DMS53 treated with DMSO at 0.1 percent for 48 hours (cell line): ENCODE measurements around the gene ZNF892.
"Not testable (repeated sequence)": the region's sequence is repeated elsewhere in the genome, so short reads cannot be mapped to it uniquely, and the experiment has no call there.

Experiments
- DNase-seq: peaks from one replicate; lab custom pipeline; 2025; ENCODE audit not compliant: unreplicated experiment; lab: John Stamatoyannopoulos, UW

Gene ZNF892

DNA sequence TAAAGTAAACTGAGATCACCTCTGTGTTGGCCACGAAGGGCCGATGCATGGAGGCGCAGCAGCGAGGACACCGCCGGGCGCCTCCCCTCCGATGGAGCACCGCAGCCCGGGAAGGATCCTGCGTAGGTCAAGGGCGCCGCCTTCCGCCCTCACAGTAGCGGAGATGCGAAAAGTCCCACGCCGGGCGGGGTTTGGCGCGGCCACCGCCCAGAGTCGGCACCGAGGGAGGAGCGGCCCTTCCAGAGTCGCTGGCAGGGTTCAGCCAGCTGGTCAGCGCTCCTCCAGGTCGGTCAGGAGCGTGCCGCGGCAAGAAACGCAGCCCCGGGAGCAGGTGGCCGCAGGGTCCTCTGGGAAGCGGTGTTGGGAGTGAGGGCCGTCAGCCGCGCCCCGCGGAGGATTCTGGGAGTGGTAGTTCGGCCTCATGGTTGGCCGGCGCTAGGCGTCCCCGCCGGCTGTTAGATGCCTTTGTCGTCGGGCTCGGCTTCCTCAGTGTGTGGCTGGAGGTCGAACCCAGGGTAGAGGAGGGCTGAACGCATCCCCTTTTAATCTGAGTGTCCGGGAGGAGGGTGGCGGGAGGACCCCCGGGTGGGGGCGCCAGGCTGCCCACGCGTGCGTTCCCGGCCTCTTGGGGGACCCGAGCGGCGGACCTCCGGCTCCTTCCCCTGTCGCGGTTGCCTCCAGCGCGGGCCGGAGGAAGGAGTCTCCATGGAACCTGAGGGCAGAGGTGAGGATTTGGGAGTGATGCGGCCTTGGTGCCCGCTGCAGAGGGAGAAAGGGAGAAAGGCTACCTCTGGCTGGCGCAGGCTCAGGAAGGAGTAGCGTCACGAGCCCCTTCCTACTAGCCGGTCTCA lies at the start of gene ZNF892:
Gene ZNF892 (plus strand): TSS at position 411 of the 851 bp plus-strand sequence. CDS start 295 bp downstream, at position 706.
- peak; percentile 97 for DNase-seq

DNA sequence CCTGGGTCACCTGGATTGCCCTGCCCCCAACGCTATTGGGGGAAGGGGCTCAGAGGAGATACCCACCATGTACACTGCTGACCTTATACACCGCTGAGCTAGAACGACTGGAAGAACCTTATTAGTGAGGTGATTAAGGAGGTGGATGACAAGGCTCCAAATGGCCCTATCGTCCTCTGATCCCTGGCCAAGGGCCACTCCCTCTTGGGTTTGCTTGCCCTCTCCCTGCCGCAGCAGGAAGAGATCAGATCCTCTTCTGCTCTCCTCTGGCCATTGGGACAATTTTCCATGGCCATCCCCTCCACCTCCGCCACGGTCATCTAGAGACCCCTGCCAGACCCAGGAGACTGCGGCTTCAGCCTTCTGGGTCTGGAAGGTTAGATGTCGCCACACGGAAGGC lies 48.9 kb upstream of the ZNF892 start:
- DNase-seq: no peak

DNA sequence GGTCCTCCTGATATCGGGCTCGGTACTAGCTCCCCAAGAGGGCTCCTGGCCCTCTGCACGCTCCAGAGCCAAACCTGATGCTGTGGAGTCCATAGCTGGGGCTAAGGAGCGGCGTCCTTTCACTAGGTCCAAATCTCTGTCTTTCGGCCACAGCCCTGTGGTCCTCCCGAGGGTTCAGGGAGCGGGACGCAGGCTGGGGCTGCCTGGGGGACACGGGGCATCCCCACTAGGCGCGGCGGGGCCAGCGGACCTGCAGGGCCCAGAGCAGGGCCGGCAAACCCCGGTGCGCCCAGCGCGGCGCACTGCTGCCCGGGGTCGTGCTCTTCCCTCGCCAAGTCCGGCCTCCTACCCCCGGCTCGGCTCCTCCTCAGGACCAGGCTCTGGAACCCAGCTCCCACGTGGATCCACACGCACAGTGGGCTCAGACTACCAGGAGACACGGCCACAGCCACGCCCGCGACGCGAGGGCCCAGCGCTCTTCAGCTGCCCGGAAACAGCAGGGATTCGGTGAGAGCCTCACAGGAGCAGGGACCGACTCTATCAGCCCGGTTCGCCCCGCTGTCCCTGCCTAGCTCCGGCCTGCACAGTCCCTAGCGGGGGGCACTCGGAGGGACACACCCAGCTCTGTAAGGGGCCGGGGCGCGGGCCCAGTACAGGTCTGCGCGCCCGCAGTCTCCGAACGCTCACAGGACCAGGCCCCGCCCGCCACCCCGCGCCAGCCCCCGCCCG lies 48.3 kb upstream of the ZNF892 start:
- peak; percentile 10 for DNase-seq

DNA sequence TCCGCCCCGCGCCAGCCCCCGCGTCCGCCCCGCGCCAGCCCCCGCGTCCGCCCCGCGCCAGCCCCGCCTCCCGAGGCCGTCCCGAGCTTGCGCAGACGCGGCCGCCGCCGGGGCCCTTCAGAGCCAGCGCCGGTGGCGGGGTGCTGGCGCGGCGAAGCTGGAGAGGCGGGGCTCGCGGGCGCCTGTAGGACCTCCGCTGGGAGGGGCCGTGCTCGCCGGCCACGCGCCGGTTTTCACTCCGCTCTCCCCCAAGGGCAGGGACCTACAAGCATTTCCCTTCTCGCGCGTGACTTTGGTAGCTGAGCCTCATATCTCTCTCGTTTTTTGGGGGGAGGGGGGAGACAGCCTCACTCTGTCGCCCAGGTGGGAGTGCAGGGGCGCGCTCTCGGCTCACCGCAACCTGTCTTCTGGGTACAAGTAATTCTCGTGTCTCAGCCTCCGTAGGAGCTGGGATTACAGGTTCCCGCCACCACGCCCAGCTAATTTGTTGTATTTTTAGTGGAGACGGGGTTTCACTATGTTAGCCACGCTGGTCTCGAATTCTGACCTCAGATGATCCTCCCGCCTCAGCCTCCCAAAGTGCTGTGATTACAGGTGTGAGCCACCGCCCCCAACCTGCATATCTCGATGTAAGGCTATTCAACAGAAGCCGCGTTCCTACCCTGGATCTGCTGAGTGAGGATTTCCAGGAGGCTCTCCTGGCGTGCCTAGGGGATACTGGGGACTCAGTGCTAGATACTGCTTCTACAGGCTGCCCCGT lies 47.5 kb upstream of the ZNF892 start, which contains the start of gene ZNF514:
Gene ZNF514 (minus strand): TSS at position 159 of the 760 bp plus-strand sequence. CDS start 6,595 bp downstream, outside the sequence.
- peak; percentile 75 for DNase-seq

DNA sequence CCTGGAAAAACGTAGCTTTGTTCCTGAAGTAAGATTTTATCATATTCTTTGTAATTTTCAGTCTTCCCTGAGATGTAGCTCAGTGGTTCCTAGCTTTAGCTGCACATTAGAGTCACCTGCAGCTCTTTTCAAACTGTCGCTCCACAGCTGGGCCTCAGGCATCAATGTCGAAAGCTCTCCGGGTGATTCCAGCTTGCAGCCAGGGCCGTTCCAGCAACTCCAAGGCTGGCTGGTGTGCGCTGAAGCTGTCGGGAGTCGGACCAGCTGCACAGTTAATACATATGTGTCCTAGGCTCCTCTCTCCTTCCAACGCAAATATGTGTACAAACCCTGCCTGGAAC lies 42.3 kb upstream of the ZNF892 start:
- peak; percentile 69 for DNase-seq

DNA sequence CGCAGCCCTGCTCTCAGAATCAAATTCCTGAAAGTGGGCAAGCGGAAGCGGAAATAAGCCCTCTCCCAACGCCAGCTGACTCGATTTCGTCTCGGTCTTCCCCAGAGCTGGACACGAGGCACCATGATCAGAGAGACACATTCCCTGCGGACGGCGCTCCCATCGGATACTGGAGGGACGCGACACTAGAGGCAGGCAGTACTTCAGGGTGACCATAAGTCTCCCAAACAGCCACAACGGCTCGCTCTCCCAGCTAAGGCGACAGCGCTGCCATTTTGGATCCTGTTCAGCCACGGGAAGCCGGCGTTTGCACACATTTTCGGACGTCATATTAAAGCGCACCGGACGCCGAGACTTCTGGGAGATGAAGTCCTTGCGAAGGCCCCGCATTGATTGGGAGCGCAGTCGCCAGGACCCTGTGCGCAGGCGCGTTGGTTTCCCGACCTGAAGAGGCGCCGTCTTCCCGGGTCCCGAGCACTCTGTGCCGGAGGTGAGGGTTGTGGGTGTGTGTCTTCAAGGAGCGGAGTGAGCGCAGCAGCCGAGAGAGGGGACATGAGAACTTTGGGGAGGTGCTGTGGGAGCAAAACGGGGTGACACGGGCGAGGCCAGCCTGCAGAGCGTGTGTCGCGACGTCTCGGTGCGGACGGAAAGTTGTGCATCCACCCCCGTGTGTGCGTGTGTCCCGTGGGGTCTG lies 41.8 kb upstream of the ZNF892 start, which contains the start of gene ZNF2:
Gene ZNF2 (plus strand): TSS at position 439 of the 694 bp plus-strand sequence. CDS start 10,418 bp downstream, outside the sequence.
- peak; percentile 99 for DNase-seq

DNA sequence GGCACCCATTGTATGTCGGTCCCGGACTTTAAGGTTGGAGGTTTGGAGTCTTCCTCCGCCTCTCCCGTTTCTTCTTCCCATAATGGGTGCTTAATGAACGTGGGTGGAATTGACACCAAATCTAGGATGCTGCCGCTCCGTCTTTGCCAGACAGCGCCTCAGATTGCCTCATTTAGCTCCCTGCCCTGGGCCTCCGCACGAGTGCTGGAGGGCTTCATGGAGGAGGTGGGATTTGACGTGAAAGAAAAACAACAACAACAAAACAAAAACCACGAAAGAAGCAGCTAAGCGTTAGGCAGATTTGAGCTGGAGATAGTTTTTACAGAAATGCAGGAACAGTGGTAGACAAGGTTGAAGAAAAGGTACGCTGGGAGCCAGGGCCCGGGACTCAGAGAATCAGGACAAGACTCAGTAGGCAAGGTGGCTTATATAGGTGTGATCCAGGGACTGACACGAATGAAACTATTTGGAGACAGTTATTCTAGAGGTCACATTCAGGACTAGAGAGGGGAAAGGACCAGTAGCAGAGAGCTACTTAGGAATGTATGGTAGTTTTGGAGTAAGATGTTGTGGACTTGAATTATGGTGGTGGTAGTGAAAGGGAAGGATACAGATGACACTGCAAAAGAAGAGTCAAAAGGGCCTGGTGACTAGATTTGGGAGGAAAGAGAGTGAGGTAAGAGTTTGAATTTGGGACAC lies 41.1 kb upstream of the ZNF892 start:
- DNase-seq: peak; percentile 32

DNA sequence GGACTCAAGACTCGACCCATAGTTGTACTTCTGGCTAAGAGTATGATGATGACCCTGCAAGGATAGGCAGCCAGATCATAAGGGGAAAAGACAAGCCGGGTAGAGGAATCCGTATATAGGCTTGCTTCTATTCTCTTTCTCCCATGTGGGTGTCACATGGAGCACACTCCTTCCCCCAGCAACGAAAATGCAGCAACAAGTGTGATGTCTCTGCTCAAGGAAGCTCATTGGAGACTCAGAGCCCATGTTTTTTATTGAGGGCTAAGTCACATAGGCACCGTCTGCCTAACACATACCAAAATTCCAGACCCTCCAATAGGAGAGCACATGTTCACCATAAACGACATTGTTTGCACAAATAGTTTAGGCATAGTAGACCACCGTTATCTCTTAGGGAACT lies 35.4 kb upstream of the ZNF892 start:
- no peak for DNase-seq

DNA sequence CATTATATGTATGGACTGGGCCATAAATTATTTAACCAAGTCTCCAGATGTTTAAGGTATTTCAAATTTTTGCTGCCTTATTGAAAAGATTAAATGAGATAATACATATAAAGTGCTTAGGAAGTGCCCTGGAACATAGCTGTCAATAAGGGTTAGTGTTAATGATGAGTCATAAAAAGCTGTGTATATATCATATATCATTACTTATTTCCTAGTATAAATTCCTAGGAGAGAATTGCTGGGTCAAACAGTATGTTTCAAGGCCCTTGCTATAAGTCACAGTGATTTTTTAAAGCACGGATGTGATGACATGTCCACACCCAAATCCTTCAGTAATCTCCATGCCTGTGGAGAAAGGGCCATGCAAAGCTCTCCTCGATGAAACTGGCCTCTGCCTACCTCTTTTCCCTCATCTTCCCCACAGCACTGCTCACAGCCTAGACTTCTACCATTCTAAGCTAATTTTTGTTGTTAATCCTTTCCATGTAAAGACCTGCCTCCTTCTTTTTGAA lies 33.2 kb upstream of the ZNF892 start:
- no peak for DNase-seq

DNA sequence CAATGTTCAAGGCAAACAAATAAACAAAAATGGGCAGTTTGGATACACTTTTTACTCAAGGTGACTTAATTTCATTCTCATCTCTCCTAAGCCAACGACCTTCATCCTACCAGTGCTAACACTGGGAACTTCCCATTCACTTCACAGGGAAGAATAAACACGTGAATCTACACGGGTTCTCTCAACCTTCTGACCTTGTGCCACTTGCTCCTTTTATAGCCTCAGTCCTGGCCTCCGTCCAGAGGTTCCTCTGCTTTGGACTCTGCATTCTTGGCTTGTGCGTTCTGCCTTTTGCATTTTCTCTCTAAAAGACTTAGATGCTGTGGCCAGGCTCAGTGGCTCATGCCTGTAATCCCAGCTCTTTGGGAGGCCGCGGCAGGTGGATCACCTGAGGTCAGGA lies 27.9 kb upstream of the ZNF892 start:
- no peak for DNase-seq

DNA sequence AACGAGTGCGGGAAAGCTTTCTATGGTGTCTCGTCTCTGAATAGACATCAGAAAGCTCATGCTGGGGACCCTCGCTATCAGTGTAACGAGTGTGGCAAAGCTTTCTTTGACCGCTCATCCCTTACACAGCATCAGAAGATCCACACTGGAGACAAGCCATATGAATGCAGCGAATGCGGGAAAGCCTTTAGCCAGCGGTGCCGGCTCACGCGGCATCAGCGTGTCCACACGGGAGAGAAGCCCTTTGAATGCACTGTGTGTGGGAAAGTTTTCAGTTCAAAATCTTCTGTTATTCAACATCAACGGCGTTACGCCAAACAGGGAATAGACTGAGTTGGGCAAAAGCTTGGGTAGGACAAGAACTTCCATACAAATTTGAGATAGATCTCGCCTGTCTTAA lies 25.5 kb upstream of the ZNF892 start:
- no peak for DNase-seq

DNA sequence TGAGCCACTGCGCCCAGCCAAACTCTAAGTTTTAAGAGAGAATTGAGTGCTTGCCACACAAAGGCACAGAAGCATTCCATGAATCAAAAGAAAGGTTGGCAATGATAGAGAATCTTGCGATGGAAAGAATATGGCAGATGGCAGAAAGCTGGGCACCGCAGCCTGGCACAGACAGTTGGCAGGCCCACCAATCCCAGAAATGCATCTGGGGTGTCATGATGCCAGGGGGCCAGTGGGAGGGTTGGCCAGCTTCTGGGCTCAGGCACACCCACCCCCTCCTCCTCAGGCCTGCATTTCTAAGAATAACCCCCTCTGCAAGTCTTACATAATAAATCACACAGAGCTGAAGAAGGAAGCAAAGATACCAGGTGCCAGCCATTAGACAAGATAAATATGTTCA lies 22.1 kb upstream of the ZNF892 start:
- DNase-seq: no peak

DNA sequence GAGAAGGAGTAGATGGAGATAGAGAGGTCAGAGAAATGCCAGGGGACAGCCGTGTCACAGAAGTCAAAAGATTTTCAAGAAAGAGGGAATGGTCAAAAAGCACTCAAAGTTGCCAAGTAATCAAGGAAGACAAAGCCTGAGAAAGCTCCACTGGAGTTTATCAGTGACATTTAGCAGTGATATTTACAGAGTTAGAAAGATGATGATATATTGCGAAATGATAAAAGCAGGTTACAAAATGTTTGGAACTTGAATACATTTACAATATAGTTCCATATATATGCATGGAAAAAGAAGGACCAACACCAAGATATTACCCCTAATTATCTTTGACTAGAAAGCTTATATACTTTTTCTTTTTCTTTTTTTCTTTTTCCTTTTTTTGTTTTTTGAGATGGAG lies 21.3 kb upstream of the ZNF892 start:
- DNase-seq: no peak

DNA sequence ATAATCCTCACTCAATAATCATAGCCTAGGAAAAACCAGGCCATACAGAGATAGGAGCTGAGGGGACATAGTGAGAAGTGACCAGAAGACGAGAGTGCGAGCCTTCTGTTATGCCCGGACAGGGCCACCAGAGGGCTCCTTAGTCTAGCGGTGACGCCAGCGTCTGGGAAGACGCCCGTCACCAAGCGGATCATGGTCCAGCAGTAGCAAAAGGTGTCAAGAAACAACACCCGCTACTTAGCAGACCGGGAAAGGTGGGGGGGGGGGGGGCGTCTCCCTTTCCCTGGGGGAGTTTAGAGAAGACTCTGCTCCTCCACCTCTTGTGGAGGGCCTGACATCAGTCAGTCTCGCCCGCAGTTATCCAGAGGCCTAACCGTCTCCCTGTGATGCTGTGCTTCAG lies 14.4 kb upstream of the ZNF892 start:
- DNase-seq: not testable (repeated sequence)

DNA sequence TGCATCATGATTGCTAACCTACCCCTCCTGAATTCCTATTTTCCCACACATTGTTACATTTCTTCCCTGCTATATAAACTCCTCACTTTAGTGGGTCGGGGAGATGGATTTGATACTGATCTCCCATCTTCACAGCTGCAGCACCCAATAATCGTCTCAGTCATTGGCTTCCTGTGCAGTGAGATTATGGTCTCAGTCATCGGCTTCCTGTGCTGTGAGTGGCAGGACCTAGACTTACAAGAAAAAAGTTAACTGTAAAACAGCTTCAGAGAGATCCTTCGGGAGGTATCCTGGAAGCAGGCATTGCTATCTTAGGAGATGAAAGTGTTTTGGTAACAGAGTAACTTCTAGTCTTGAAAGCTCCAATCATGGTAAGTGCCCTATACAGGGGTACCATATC lies 3.4 kb upstream of the ZNF892 start:
- DNase-seq: no peak

DNA sequence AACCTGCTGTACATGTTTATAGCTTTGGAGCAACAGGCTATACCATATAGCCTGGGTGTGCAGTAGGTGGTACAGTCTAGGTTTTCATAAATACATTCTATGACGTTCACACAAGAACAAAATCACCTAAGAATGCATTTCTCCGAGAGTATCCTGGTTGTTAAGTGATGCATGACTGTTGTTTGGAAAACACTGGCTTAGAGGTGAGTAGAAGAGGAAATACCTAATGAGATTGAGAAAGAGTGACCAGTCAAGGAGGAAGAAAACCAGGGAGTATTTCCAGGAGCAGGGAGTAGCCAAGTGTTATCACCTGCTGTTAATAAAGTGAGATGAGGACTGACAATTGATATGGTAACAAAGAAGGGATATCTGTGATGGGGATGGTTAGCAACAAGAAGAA lies 2.9 kb upstream of the ZNF892 start:
- DNase-seq: no peak

DNA sequence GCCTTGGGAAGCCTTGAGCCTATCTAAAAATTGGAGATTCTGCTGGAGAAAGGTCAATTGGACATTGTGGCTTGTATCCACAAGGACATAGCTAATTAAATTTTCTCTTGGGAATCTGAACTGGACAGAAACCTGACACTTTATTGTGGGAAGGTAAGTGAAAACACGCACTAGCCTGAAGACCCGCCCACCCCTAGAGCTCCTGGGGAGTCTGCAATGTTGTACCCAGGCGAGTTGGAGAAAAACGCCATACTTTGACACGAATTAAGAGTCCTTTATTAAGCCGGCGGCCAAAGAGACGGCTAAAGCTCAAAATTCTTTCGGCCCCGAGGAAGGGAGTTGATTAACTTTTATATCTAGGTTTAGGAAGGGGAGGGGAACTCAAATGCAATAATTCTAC lies 1.2 kb upstream of the ZNF892 start:
- DNase-seq: no peak

DNA sequence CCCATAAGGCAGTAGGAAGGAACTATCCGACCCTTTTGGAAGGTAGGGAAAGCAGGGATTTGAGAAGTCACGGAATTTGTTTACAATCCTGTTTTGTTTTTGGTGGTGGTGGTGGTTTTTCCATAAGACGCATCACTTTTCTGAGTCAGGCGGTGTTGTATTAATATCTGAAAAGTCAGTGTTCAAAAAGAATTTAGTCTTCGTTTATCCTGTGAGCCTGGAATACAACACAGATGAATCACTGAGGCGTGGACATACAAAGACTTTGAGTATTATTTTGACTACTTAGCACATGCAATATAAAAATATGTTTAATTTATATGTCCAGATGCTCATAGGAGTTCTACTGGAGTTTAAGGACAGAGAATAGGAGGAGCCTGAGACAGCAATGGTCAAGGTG lies 785 bp downstream of the ZNF892 start:
- no peak for DNase-seq

DNA sequence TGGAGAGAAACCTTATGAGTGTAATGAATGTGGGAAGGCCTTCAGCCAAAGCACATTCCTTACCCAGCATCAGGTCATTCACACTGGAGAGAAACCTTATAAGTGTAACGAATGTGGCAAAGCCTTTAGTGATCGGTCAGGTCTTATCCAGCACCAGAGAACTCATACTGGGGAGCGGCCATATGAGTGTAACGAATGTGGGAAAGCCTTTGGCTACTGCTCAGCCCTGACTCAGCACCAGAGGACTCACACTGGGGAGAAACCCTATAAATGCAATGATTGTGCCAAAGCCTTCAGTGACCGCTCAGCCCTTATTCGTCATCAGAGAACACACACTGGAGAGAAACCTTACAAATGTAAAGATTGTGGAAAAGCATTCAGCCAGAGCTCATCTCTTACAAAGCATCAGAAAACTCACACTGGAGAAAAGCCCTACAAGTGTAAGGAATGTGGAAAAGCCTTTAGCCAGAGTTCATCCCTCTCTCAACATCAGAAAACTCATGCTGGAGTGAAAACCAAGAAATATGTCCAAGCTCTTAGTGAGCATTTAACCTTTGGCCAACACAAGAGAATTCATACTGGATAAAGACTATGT lies 7.8 kb downstream of the ZNF892 start:
- no peak for DNase-seq

DNA sequence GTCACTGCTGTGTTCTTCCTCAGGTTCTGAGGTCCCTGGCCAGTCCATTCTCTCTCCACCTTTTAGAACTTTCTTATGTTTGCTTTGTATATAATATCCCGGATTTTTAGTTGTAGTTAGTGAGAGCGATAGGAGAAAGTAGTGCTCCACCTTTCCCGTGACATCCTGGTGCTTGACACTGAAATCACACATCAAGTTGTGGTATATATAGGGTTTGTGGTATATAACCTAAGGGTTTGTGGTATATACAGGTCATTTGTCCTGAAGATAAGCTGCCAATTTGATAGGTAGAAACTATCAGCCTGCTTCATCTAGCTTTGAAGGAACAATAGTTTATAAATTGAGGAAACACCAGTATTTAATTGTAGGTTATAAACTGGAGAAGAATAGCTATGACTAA lies 13.1 kb downstream of the ZNF892 start:
- no peak for DNase-seq
